RKO (cell line): ENCODE results near the gene TMEM201.

ENCODE experiments used
- DNase-seq: peaks from one replicate; pipeline ENCODE4 v3.0.0-alpha.2; 2016; ENCODE audit warnings: low spot score

The TMEM201 gene

GRCh38 chr1:9653491-9654050, 64.9 kb downstream of the TMEM201 start:
- DNase-seq: no peak

- DNase-seq: no peak
Measured at GRCh38 chr1:9654051-9654833, 65.5 kb downstream of the TMEM201 start.

- no peak for DNase-seq
Measured at GRCh38 chr1:9654834-9655723, 66.4 kb downstream of the TMEM201 start.

DNA sequence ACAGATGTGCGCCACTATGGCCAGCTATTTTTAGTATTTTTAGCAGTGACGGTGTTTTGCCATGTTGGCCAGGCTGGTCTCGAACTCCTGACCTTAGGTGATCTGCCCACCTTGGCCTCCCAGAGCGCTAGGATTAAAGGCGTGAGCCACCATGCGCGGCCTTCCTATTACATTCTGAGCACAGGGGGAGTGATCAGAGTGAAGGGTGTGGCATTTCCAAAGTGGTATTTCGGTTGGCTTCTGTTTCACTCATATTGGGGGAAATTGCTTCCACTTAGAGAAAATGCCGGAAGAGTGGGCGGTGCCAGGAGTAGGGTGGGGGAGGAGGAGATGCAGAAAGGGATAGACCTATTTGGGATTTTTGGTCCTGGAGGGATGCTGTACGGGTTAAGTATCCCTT, 67.1 kb downstream of the TMEM201 start:
- no peak for DNase-seq

DNA sequence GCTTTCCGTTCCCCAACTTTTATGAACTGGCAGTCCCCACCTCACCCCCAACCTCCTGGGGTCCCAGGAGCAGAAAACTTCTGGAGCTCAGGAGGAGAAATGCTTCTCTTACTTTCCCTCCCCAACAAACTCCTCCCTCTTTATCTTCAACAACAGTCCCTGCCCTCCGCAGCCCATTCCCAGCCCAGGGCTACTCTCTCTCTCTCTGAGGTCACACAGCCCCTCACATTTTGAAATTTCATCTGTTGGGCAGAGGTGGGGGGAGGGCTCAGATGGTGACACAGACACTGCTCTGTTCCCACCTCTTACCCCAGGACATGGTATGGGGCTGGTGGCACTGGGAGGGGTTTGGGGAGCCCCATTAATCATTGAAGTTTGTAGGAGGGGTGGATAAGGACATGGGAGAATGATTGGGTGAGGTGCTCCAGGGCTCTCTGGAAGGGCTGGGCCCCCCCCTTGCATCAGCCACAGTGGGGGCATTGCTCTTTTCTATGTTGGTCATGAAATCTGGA, 68.9 kb downstream of the TMEM201 start:
- no peak for DNase-seq

DNA sequence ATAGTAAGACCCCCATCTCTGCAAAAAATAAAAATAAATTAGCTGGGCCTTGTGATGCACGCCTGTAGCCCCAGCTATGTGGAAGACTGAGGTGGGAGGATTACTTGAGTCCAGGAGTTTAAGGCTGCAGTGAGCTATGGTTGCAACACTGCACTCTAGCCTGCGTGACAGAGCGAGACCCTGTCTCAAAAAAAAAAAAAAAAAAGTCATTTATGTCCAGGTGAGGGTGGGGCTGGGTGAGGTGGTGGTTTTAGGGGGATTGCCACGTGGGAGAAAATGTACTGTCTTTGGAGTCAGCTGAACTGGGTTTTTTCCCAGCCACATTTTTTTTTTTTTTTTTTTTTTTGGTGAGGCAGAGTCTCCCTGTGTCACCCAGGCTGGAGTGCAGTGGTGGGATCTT, 69.5 kb downstream of the TMEM201 start:
- DNase-seq: no peak

DNA sequence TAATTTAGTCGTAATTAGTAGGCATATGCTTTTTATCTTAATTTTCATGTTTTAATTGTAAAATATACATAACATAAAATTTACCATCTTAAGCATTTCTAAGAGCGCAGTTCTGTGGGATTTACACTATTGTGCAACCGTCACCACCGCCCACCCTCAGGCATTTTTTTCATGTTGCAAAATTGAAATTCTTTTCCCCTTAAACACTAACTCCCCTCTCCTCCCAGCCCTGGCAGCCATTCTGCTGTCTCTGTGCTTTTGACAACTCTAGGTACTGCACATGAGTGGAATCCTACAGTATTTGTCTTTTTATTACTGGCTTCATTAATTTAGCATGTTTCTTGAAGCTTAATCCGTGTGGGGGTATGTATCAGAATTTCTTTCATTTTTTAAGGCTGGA, 70.6 kb downstream of the TMEM201 start:
- no peak for DNase-seq

DNA sequence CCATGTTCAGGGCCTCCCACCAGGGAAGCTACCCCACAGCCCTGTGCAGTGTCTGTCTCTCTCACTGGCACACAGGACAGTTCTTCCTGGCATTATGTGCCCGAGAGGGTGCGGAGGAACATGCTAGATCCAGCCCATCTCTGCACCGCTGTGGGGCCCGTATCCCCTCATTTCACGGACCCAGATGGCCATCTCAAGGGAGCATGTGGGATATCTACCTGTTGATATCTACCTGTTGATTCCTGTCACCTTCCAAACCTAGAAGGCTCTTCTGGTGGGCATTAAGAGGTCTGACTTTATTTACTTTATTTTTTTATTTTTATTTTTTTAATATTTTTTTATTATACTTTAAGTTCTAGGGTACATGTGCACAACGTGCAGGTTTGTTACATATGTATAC, 74.5 kb downstream of the TMEM201 start:
- no peak for DNase-seq
